ENCODE results near the gene PRR3. TPM values are rescaled to one million over a fixed set of nuclear protein-coding genes. Genes with fewer than 3 reads are reported as not detected.

Gene PRR3
- total and polyA plus RNA-seq, 2 of the 13 experiments (the other 11 are each of a cell fraction or from before 2014, with no cell fraction given), result 14.6 to 21.2 TPM

- peak; percentile 85 for TF ChIP-seq ZNF891 (CRISPR knock-in tag; IDR thresholded peaks at IDR 0.05)
- peak; percentile 79 for TF ChIP-seq SP2 (CRISPR knock-in tag; IDR thresholded peaks at IDR 0.05)
- peak; percentile 82; the same call in 1 of the 2 replicates for TF ChIP-seq ZNF609 (CRISPR knock-in tag; IDR thresholded peaks at IDR 0.05; ENCODE audit: borderline replicate concordance)
- no peak for TF ChIP-seq HOXD1 (CRISPR knock-in tag; IDR thresholded peaks at IDR 0.05)
- TF ChIP-seq ZEB1 (IDR thresholded peaks at IDR 0.05; ENCODE audit: insufficient replicate concordance, low read depth), result no peak
- peak; percentile 95 for TF ChIP-seq ZNF574 (CRISPR knock-in tag; IDR thresholded peaks at IDR 0.05)
- TF ChIP-seq ETV5 (CRISPR knock-in tag; IDR thresholded peaks at IDR 0.05; ENCODE audit: borderline replicate concordance), result peak; percentile 90
- TF ChIP-seq ZNF468 (CRISPR knock-in tag; IDR thresholded peaks at IDR 0.05), result no peak
- no peak for TF ChIP-seq MLLT10 (CRISPR knock-in tag; IDR thresholded peaks at IDR 0.05)
- peak; percentile 80; the same call in 1 of the 2 replicates for TF ChIP-seq AFF4 (CRISPR knock-in tag; IDR thresholded peaks at IDR 0.05)
- 0 out of 2 replicates have a peak, but pooled peaks have one; percentile 33 for TF ChIP-seq ZNF580 (CRISPR knock-in tag; IDR thresholded peaks at IDR 0.05; ENCODE audit: borderline replicate concordance, low read depth)
- TF ChIP-seq ZFP36L1 (CRISPR knock-in tag; IDR thresholded peaks at IDR 0.05), result no peak
- peak; percentile 90 for TF ChIP-seq ELF1 (CRISPR knock-in tag; IDR thresholded peaks at IDR 0.05)
- 0 out of 2 replicates have a peak, but pooled peaks have one; percentile 88 for TF ChIP-seq ZNF570 (CRISPR knock-in tag; IDR thresholded peaks at IDR 0.05; ENCODE audit: borderline replicate concordance)
- TF ChIP-seq IRF1 (CRISPR knock-in tag; IDR thresholded peaks at IDR 0.05; ENCODE audit: low read depth), result peak; percentile 80; the same call in 1 of the 2 replicates
- TF ChIP-seq CCAR2 (optimal IDR thresholded peaks at IDR 0.05; ENCODE audit: low read depth, low read length), result peak; percentile 11
Measured at GRCh38 chr6:30556906-30557682, at the start of gene PRR3 (continued).
